Measurements from ENCODE around the gene EML6. TPM values are rescaled to one million over a fixed set of nuclear protein-coding genes. Genes with fewer than 3 reads are reported as not detected.

Gene EML6
- total RNA-seq, 1 experiment from 2014 or later, result 1.5 TPM

DNA sequence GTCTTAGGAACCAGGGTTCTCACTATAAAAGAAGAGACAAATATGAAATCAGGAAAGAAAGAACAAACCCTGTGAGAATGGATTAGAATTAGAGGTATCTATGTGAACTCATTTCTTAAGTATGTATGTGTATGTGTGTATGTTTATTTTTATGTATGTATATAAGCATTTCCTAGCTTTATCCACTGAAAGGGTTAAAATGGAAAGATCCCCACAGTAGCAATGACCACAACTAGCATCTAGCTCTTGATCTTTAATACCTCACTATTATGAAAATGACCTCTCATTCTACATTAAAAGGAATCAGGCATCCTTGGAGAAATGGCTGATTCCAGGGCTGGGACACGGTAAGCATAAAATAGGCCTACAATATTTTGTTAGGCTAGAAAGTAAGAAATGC lies 295.2 kb downstream of the EML6 start:
- H2BK12ac ChIP-seq (ENCODE audit: insufficient read length, low read depth, low read length), result no peak overlapping the region
- H3K14ac ChIP-seq (ENCODE audit: insufficient read depth, low read length), result no peak overlapping the region
- no peaks in the 10 kb centered on the region for H3K23me2 ChIP-seq (ENCODE audit: insufficient read length, low read depth, low read length, poor library complexity, severe bottlenecking)
- H3K9ac ChIP-seq (ENCODE audit: extremely low read depth, insufficient read length, low read length), result no peak overlapping the region
- H3K79me1 ChIP-seq (ENCODE audit: insufficient read depth, low read depth, low read length, poor library complexity, severe bottlenecking), result no peaks in the 10 kb centered on the region
- no peak overlapping the region for H2AFZ ChIP-seq (ENCODE audit: low read length)
- no peaks in the 10 kb centered on the region for H3K27me3 Mint-ChIP-seq (ENCODE audit: low read depth)
- H2BK5ac ChIP-seq (ENCODE audit: insufficient read length, low read length), result no peak overlapping the region
- no peak overlapping the region for H3K23ac ChIP-seq (ENCODE audit: insufficient read length, low read depth, low read length)
- no peak overlapping the region for H2BK120ac ChIP-seq (ENCODE audit: low read depth, low read length, poor library complexity, severe bottlenecking)
- no peak overlapping the region for H4K5ac ChIP-seq (ENCODE audit: insufficient read length, low read depth, low read length)
- no peak overlapping the region for H2AK5ac ChIP-seq (ENCODE audit: insufficient read length, low read length)
- H3K4me1 ChIP-seq (ENCODE audit: insufficient read depth, low read length), result peaks cover 17% of the 10 kb centered on the region; the same call in 1 of the 2 replicates
- H3T11ph ChIP-seq (ENCODE audit: low read length), result no peak overlapping the region
- no peak for DNase-seq
- no peak overlapping the region for H2BK20ac ChIP-seq (ENCODE audit: low read depth, low read length, poor library complexity, severe bottlenecking)
- TF ChIP-seq, protein P1, sequence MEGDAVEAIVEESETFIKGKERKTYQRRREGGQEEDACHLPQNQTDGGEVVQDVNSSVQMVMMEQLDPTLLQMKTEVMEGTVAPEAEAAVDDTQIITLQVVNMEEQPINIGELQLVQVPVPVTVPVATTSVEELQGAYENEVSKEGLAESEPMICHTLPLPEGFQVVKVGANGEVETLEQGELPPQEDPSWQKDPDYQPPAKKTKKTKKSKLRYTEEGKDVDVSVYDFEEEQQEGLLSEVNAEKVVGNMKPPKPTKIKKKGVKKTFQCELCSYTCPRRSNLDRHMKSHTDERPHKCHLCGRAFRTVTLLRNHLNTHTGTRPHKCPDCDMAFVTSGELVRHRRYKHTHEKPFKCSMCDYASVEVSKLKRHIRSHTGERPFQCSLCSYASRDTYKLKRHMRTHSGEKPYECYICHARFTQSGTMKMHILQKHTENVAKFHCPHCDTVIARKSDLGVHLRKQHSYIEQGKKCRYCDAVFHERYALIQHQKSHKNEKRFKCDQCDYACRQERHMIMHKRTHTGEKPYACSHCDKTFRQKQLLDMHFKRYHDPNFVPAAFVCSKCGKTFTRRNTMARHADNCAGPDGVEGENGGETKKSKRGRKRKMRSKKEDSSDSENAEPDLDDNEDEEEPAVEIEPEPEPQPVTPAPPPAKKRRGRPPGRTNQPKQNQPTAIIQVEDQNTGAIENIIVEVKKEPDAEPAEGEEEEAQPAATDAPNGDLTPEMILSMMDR (conservative IDR thresholded peaks at IDR 0.05), result no peak
- no peak overlapping the region; a peak in 1 of 7 replicates for H3K27ac Mint-ChIP-seq
- H4K8ac ChIP-seq (replicated peaks; ENCODE audit: insufficient read length, low read depth, low read length), result no peak overlapping the region
- H2BK15ac ChIP-seq (ENCODE audit: low read depth, low read length), result no peak overlapping the region
- WGBS (ENCODE audit: extremely low coverage, insufficient read length, low lambda C conversion rate), result no CpG with 5 or more reads among the region's 1 CpG
- no peak overlapping the region for H3K27ac ChIP-seq (ENCODE audit: insufficient read length, low read depth, low read length)
- H3K56ac ChIP-seq (ENCODE audit: insufficient read length, low read depth, low read length), result no peak overlapping the region
- peaks cover 42 to 50% of the 10 kb centered on the region in 2 experiments for H3K4me1 Mint-ChIP-seq
- H4K91ac ChIP-seq (ENCODE audit: insufficient read length, low read depth, low read length), result no peak overlapping the region
- H3K4ac ChIP-seq (ENCODE audit: low read depth, low read length), result no peak overlapping the region
- peaks cover 44% of the 10 kb centered on the region; the same call in 1 of the 2 replicates for H3K79me2 ChIP-seq (ENCODE audit: insufficient read depth, low read length)
- no peak overlapping the region for H3K18ac ChIP-seq (ENCODE audit: insufficient read length, low read depth, low read length)
- H3K9me3 ChIP-seq (ENCODE audit: control insufficient read depth, low read depth, low read length), result no peaks in the 10 kb centered on the region
- no peak overlapping the region for H3K4me3 Mint-ChIP-seq
- H4K20me1 ChIP-seq (ENCODE audit: control insufficient read depth, insufficient read depth, insufficient read length), result no peaks in the 10 kb centered on the region
- no peak overlapping the region for H3K4me2 ChIP-seq (ENCODE audit: insufficient read depth, insufficient read length, low read length)
- H3K9me3 Mint-ChIP-seq, result no peaks in the 10 kb centered on the region
- no peaks in the 10 kb centered on the region for H3K27me3 ChIP-seq (ENCODE audit: insufficient read depth, low read length)
- peaks cover 0 to 18% (median 7%) of the 10 kb centered on the region in 3 experiments; a peak in 5 of 7 replicates for H3K36me3 Mint-ChIP-seq (ENCODE audit: insufficient read depth in 1 of 3, low read depth in 3 of 3)
